ENCODE results near the gene TIMP4.

- TF ChIP-seq, protein P1, sequence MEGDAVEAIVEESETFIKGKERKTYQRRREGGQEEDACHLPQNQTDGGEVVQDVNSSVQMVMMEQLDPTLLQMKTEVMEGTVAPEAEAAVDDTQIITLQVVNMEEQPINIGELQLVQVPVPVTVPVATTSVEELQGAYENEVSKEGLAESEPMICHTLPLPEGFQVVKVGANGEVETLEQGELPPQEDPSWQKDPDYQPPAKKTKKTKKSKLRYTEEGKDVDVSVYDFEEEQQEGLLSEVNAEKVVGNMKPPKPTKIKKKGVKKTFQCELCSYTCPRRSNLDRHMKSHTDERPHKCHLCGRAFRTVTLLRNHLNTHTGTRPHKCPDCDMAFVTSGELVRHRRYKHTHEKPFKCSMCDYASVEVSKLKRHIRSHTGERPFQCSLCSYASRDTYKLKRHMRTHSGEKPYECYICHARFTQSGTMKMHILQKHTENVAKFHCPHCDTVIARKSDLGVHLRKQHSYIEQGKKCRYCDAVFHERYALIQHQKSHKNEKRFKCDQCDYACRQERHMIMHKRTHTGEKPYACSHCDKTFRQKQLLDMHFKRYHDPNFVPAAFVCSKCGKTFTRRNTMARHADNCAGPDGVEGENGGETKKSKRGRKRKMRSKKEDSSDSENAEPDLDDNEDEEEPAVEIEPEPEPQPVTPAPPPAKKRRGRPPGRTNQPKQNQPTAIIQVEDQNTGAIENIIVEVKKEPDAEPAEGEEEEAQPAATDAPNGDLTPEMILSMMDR (IDR thresholded peaks at IDR 0.05) = no peak
- TF ChIP-seq POLR2A (IDR thresholded peaks at IDR 0.05) = no peak
Observed at GRCh38 chr3:12155264-12155663, 3.4 kb downstream of the TIMP4 start.

All from adrenal gland (tissue), 5 donors.